K562 (cell line): ENCODE measurements around the gene FGF21. TPM values are rescaled to one million over a fixed set of nuclear protein-coding genes. Genes with fewer than 3 reads are reported as not detected.

ENCODE experiments used
- ATAC-seq: fragments of 200-7000 bp; cut with Tn5 transposase; 3 replicates; pipeline ENCODE4 v1.9.1; 2020; ENCODE audit warnings: moderate library complexity
- BruUV-seq: library from RNA; stranded (reverse); fragments of 400-500 nt; replicated peaks from 2 replicates; lab custom pipeline; 2021; lab: Mats Ljungman, UMichigan
- CTCF ChIA-PET: fragments of 300-600 bp; formaldehyde crosslinking; extraction: SDS; loops from one replicate; lab custom pipeline; 2021; ENCODE audit warnings: low intra/inter-chr PET ratio; lab: Yijun Ruan, JAX
- POLR2A ChIA-PET: fragments of 300-600, 350-650 bp; sonication (Branson Sonifier 250); formaldehyde crosslinking; extraction: SDS; loops from one replicate; lab custom pipeline; 2021; ENCODE audit warnings: antibody characterized with exemption, inconsistent platforms; lab: Yijun Ruan, JAX
- DNase-seq, 4 experiments: peaks; one replicate each; pipeline versions ENCODE4 v3.0.0 to v3.0.0-alpha.2; 2011 to 2018; ENCODE audit warnings: low spot score in 3 of 4, mixed read lengths in 3 of 4; ENCODE audit errors: extremely low read depth in 1 of 4
- FAIRE-seq: peaks from 2 replicates; lab custom pipeline; 2011; peaks lifted over from hg19 to GRCh38; lab: Jason Lieb, UNC
- H2AFZ ChIP-seq: 2 replicates; pipeline ENCODE4 v1.6.0; 2011; ENCODE audit warnings: low read depth, low read length, control low read depth, inconsistent platforms
- H3K27ac ChIP-seq: fragments of 200-600 bp; 3 replicates; pipeline ENCODE4 v1.8.0; 2011; ENCODE audit warnings: low read depth, mild to moderate bottlenecking, control low read depth, inconsistent platforms, low read length, moderate library complexity, mixed read lengths; ENCODE audit errors: extremely low read depth
- H3K27me3 ChIP-seq, 2 experiments: fragments of 300-600 bp in 1 of 2; 2 replicates in 1 of 2; 3 replicates in 1 of 2; pipeline versions ENCODE4 v1.6.0 to v1.8.0; 2011; ENCODE audit warnings: inconsistent platforms in 2 of 2, low read length in 2 of 2, mild to moderate bottlenecking in 1 of 2, mixed read lengths in 1 of 2, moderate library complexity in 1 of 2; ENCODE audit not compliant: control insufficient read depth in 2 of 2, insufficient read depth in 2 of 2
- H3K36me3 ChIP-seq: fragments of 300-600 bp; 3 replicates; pipeline ENCODE4 v1.8.0; 2011; ENCODE audit warnings: mild to moderate bottlenecking, low read length, inconsistent platforms; ENCODE audit not compliant: control insufficient read depth, insufficient read depth
- H3K4me1 ChIP-seq, 2 experiments: fragments of 200-600 bp in 1 of 2; replicated peaks in 1 of 2; 2 replicates in 1 of 2; 3 replicates in 1 of 2; pipeline versions ENCODE4 v1.5.1 to v1.8.0; 2011; ENCODE audit warnings: inconsistent platforms in 2 of 2, low read length in 2 of 2, mild to moderate bottlenecking in 1 of 2, mixed read lengths in 1 of 2, moderate library complexity in 1 of 2; ENCODE audit not compliant: control insufficient read depth in 2 of 2, insufficient read depth in 2 of 2
- H3K4me2 ChIP-seq: 2 replicates; pipeline ENCODE4 v1.6.1; 2011; ENCODE audit warnings: low read length, control low read depth, inconsistent platforms, mixed read lengths; ENCODE audit not compliant: insufficient read depth
- H3K4me3 ChIP-seq: fragments of 200-600 bp; sonication (generic), shearing (Covaris generic); 2 replicates; pipeline ENCODE4 v1.5.1; 2016; ENCODE audit warnings: control low read depth, inconsistent platforms
- H3K79me2 ChIP-seq: fragments of 200-600 bp; 3 replicates; pipeline ENCODE4 v1.8.0; 2011; ENCODE audit warnings: low read length, inconsistent platforms; ENCODE audit not compliant: control insufficient read depth, insufficient read depth
- H3K9ac ChIP-seq, 2 experiments: 2 replicates each; pipeline versions ENCODE4 v1.6.0 to v1.6.1; 2011; ENCODE audit warnings: low read depth in 2 of 2, low read length in 2 of 2, control low read depth in 1 of 2, inconsistent platforms in 1 of 2, mild to moderate bottlenecking in 1 of 2, mixed read lengths in 1 of 2; ENCODE audit not compliant: insufficient read depth in 1 of 2
- H3K9me1 ChIP-seq: one replicate; pipeline ENCODE4 v1.6.0; 2011; ENCODE audit warnings: inconsistent platforms, mild to moderate bottlenecking, low read length, moderate library complexity; ENCODE audit not compliant: control insufficient read depth, insufficient read depth
- H3K9me3 ChIP-seq: replicated peaks from 2 replicates; pipeline ENCODE4 v1.5.1; 2011; ENCODE audit warnings: low read depth, low read length, inconsistent platforms; ENCODE audit not compliant: control insufficient read depth, insufficient read depth
- H4K20me1 ChIP-seq: replicated peaks from 2 replicates; pipeline ENCODE4 v1.6.1; 2011; ENCODE audit warnings: low read length, inconsistent platforms, mixed read lengths; ENCODE audit not compliant: control insufficient read depth, insufficient read depth
- ARID1B ChIP-seq: fragments of 450-650 bp; IDR thresholded peaks from 2 replicates; pipeline ENCODE4 v1.6.1; 2016; ENCODE audit warnings: antibody characterized with exemption, mild to moderate bottlenecking, inconsistent platforms
- CTBP1 ChIP-seq: fragments of 450-650 bp; IDR thresholded peaks from 2 replicates; pipeline ENCODE4 v1.6.1; 2016; ENCODE audit warnings: borderline replicate concordance
- GABPA ChIP-seq: fragments of 200-800 bp; sonication (Bioruptor generic); conservative IDR thresholded peaks from 2 replicates; pipeline ENCODE4 v1.6.1; 2016; ENCODE audit warnings: low read depth, missing genetic modification characterization, missing compliant biosample characterization
- GTF2E2 ChIP-seq: fragments of 200-800 bp; sonication (Bioruptor generic); IDR thresholded peaks from 2 replicates; pipeline ENCODE4 v1.6.1; 2016; ENCODE audit warnings: missing genetic modification characterization, missing compliant biosample characterization
- MXI1 ChIP-seq: IDR thresholded peaks from 2 replicates; pipeline ENCODE4 v1.6.1; 2011; ENCODE audit warnings: low read depth, mild to moderate bottlenecking, improper control_type of control experiment, low read length
- ZNF24 ChIP-seq: fragments of 450-650 bp; IDR thresholded peaks from 2 replicates; pipeline ENCODE4 v1.6.1; 2016
- ZNF592 ChIP-seq: fragments of 450-650 bp; IDR thresholded peaks from 2 replicates; pipeline ENCODE4 v1.6.1; 2017; ENCODE audit warnings: antibody characterized with exemption, mild to moderate bottlenecking
- ZNF668 ChIP-seq: fragments of 250-450 bp; sonication (Bioruptor Pico); IDR thresholded peaks from 2 replicates; pipeline ENCODE4 v1.8.0; 2022; ENCODE audit warnings: mild to moderate bottlenecking, inconsistent platforms
- WGBS: fragments of 100-300 bp; shearing (Covaris generic); methylation state at CpG from one replicate; pipeline ENCODE4 v1.1.6; 2016; ENCODE audit warnings: low coverage, mixed read lengths; ENCODE audit not compliant: insufficient coverage; ENCODE audit errors: missing lambda C conversion rate; 5-methylcytosine and 5-hydroxymethylcytosine counted together
- in situ Hi-C: fragments of 300-500 bp; cut with MboI; formaldehyde crosslinking; loops from 4 replicates; pipeline ENCODE4 v1.15.0; 2018; ENCODE audit warnings: inconsistent platforms, mixed read lengths
- intact Hi-C: fragments of 100-400 bp; cut with micrococcal nuclease; formaldehyde crosslinking; loops from 2 replicates; pipeline ENCODE4 v1.14.2; 2022
- polyA plus RNA-seq, 8 experiments: library from polyadenylated mRNA; depleted of rRNA in 4 of 8; stranded (reverse) in 5 of 8; unstranded in 3 of 8; fragments of >200 nt; fragmentation: Nextera tagmentation in 2 of 8; fragmentation: Illumina TruSeq in 1 of 8; extraction: Ambion mirVana in 2 of 8; extraction: Trizol in 1 of 8; gene quantifications; 2 replicates each; pipeline versions ENCODE4 v1.2.1 to v1.2.3, GENCODE V29; 2011 to 2014; ENCODE audit warnings: inconsistent platforms in 1 of 8, missing spikeins in 1 of 8
- total RNA-seq, 7 experiments: library from RNA; depleted of rRNA in 6 of 7; stranded (reverse); fragments of >200 nt in 6 of 7; fragmentation: Illumina TruSeq in 2 of 7; extraction: Trizol in 2 of 7; gene quantifications; 2 replicates each; pipeline versions ENCODE4 v1.2.1 to v1.2.3, GENCODE V29; 2011 to 2021; ENCODE audit warnings: low replicate concordance in 1 of 7

FGF21 gene
- total and polyA plus RNA-seq, 9 of the 15 experiments (the other 6 are each of a cell fraction or from before 2014, with no cell fraction given) = 0.04 to 0.77 (median 0.09) TPM; not detected in 6

- Histone ChIP-seq H3K9ac (peak overlapping the region; percentile 71 to 95), H3K36me3 (no peaks in the 10 kb centered on the region), H3K9me3 (no peaks in the 10 kb centered on the region), H3K4me1 (peaks cover 47 to 53% of the 10 kb centered on the region in 2 experiments), H3K9me1 (peaks cover 3% of the 10 kb centered on the region), H3K4me2 (peak overlapping the region; percentile 89), H3K79me2 (peaks cover 8% of the 10 kb centered on the region; the same call in 2 of the 3 replicates), H3K27me3 (no peaks in the 10 kb centered on the region), H4K20me1 (no peaks in the 10 kb centered on the region), H3K4me3 (peak overlapping the region; percentile 13), H2AFZ (peak overlapping the region; percentile 77), H3K27ac (peak overlapping the region; percentile 82)
- ChIA-PET POLR2A (interaction anchor here (0.6 to 0.7 kb wide), 5 partner anchors 43 to 140 kb away, joined by 3 to 4 read pairs (median 3); partner anchors contain the start of gene CA11), CTCF (interaction anchor here (0.6 kb wide), 2 partner anchors 103 to 196 kb away, joined by 3 read pairs; no protein-coding TSS in a partner anchor)
- in situ Hi-C loops = loop anchor here (5.0 kb wide), 1 partner anchor 94 kb away; the partner anchor contains the start of gene CA11
- BruUV-seq = no TSS peak
- peak; percentile 97 for FAIRE-seq
- peak; percentile 73 for ATAC-seq
- DNase-seq = peak; percentile 89 to 96 (median 93)
- intact Hi-C loops = loop anchor here (2.0 kb wide), 1 partner anchor 39 kb away; no protein-coding TSS in a partner anchor
- 2% methylated on average over 35 of the region's 35 CpGs for WGBS
- TF ChIP-seq GABPA (tag) (peak; percentile 64; the same call in 1 of the 2 replicates), ZNF668 (CRISPR knock-in tag) (no peak), ZNF24 (no peak), ZNF592 (peak; percentile 26; the same call in 1 of the 2 replicates), ARID1B (peak; percentile 73), MXI1 (no peak), CTBP1 (peak; percentile 60), GTF2E2 (tag) (no peak)
Observed at GRCh38 chr19:48741129-48741999, 14.0 kb upstream of the FGF21 start.
